Chondrocyte (in vitro differentiated cells): ENCODE measurements around the gene ACTR1A. TPM values are rescaled to one million over a fixed set of nuclear protein-coding genes. Genes with fewer than 3 reads are reported as not detected.

Source experiments
- DNase-seq: peaks from one replicate; pipeline ENCODE4 v3.0.0; 2021; ENCODE audit warnings: mixed read lengths, low spot score
- H3K27ac Mint-ChIP-seq: one replicate; pipeline ENCODE4 v1.8.0; 2021; ENCODE audit warnings: mild to moderate bottlenecking, moderate library complexity, mixed read lengths; ENCODE audit not compliant: unreplicated experiment
- H3K27me3 Mint-ChIP-seq: 2 replicates; pipeline ENCODE4 v1.8.0; 2021; ENCODE audit warnings: low read depth, mixed read lengths
- H3K36me3 Mint-ChIP-seq: 2 replicates; pipeline ENCODE4 v1.8.0; 2021; ENCODE audit warnings: low read depth, mixed read lengths
- H3K4me1 Mint-ChIP-seq: 2 replicates; pipeline ENCODE4 v1.8.0; 2021; ENCODE audit warnings: low read depth, mild to moderate bottlenecking, mixed read lengths
- H3K4me3 Mint-ChIP-seq: one replicate; pipeline ENCODE4 v1.8.0; 2021; ENCODE audit warnings: mild to moderate bottlenecking, moderate library complexity, mixed read lengths; ENCODE audit not compliant: unreplicated experiment
- H3K9me3 Mint-ChIP-seq: 2 replicates; pipeline ENCODE4 v1.8.0; 2021; ENCODE audit warnings: low read depth, mixed read lengths
- total RNA-seq: library from RNA; stranded (reverse); gene quantifications from 3 replicates; pipeline ENCODE4 v1.2.1, GENCODE V29; 2021
- TF ChIP-seq, protein P1 (sequence below): fragments of 200-600 bp; sonication (generic); IDR thresholded peaks from 2 replicates; pipeline ENCODE4 v1.5.0; 2021; ENCODE audit warnings: antibody characterized with exemption, mild to moderate bottlenecking, moderate library complexity

Gene ACTR1A
- total RNA-seq, 1 donor from 2014 or later = 128 TPM

- H3K27me3 Mint-ChIP-seq = no peaks in the 10 kb centered on the region
- no peaks in the 10 kb centered on the region for H3K9me3 Mint-ChIP-seq
- peaks cover 16% of the 10 kb centered on the region for H3K4me1 Mint-ChIP-seq
- DNase-seq = peak; percentile 33
- H3K27ac Mint-ChIP-seq = no peak overlapping the region
- TF ChIP-seq, protein P1, sequence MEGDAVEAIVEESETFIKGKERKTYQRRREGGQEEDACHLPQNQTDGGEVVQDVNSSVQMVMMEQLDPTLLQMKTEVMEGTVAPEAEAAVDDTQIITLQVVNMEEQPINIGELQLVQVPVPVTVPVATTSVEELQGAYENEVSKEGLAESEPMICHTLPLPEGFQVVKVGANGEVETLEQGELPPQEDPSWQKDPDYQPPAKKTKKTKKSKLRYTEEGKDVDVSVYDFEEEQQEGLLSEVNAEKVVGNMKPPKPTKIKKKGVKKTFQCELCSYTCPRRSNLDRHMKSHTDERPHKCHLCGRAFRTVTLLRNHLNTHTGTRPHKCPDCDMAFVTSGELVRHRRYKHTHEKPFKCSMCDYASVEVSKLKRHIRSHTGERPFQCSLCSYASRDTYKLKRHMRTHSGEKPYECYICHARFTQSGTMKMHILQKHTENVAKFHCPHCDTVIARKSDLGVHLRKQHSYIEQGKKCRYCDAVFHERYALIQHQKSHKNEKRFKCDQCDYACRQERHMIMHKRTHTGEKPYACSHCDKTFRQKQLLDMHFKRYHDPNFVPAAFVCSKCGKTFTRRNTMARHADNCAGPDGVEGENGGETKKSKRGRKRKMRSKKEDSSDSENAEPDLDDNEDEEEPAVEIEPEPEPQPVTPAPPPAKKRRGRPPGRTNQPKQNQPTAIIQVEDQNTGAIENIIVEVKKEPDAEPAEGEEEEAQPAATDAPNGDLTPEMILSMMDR = no peak
- H3K4me3 Mint-ChIP-seq = no peak overlapping the region
- peaks cover 8% of the 10 kb centered on the region for H3K36me3 Mint-ChIP-seq
These were observed 10.1 kb downstream of the ACTR1A start for GRCh38 chr10:102492344-102492939.

DNA sequence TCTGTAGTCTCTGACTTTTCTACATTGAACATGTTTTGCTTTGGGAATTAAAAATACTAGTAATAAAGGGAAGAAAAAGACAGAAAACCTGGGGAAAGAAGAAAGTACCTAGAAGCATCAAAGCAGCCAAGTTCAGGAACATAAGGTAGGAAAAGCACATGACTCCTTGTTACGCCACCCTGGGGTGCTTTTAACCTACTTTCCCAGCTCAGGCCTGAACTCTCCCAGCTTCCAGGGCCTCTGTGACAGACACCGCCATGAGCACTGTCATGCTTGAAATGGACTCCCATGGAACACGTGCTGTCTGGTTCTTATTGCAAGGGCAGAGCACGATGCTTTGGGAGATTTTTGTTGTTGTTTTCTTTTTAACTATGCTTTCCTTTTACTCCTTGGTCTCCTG is 11.4 kb downstream of the ACTR1A start:
- H3K27ac Mint-ChIP-seq = no peak overlapping the region
- TF ChIP-seq, protein P1 = no peak

DNA sequence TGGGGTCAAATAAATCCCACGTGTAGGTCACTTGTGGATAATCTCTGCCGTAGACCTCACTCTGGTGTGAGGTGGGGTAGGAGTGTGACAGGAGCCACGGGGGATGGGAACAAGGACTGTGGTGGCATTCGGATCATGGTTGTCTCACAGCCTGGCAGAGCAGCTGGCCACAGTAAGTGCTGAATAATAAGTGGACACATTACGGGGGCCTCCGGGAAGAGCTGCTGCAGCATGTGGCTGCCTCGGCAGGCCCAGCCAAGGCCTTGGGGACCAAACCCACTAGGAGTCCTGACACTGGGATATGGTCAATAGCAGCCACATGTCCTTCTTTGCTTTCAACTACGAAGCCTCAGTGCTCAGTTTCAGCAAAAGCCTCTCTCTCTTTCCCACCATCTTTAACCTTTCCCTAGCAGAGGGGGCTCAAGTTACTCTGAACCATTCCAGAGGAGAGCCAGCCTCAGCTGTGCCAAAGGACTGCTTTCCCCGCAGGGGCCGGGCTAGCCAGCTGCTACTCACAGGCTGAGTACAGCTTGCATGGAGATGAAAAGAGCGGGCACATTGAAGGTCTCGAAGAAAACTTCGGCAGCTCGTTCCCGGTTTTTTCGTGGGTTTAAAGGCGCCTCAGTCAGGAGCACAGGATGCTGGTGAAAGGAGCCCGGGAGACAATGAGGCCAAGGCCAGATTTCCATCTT is 17.3 kb downstream of the ACTR1A start:
- no peak overlapping the region for H3K27ac Mint-ChIP-seq
- TF ChIP-seq, protein P1 = no peak
- H3K9me3 Mint-ChIP-seq = no peaks in the 10 kb centered on the region
- peaks cover 41% of the 10 kb centered on the region for H3K36me3 Mint-ChIP-seq
- H3K4me1 Mint-ChIP-seq = no peaks in the 10 kb centered on the region
- no peaks in the 10 kb centered on the region for H3K27me3 Mint-ChIP-seq
- DNase-seq = peak; percentile 59
- no peak overlapping the region for H3K4me3 Mint-ChIP-seq

More for the DNA sequence above, 11.4 kb downstream of the ACTR1A start:
- no peak for DNase-seq
- Mint-ChIP-seq H3K36me3 (peaks cover 10% of the 10 kb centered on the region), H3K4me1 (peaks cover 16% of the 10 kb centered on the region), H3K9me3 (no peaks in the 10 kb centered on the region), H3K4me3 (no peak overlapping the region), H3K27me3 (no peaks in the 10 kb centered on the region)

- TF ChIP-seq, protein P1 = no peak
- Mint-ChIP-seq H3K4me1 (no peaks in the 10 kb centered on the region), H3K9me3 (no peaks in the 10 kb centered on the region), H3K27me3 (no peaks in the 10 kb centered on the region), H3K4me3 (no peak overlapping the region), H3K27ac (no peak overlapping the region), H3K36me3 (peaks cover 38% of the 10 kb centered on the region)
- DNase-seq = peak; percentile 56
These were observed 18.5 kb downstream of the ACTR1A start for GRCh38 chr10:102484021-102484420.

- DNase-seq = peak; percentile 53
- Mint-ChIP-seq H3K4me1 (no peaks in the 10 kb centered on the region), H3K4me3 (no peak overlapping the region), H3K27me3 (no peaks in the 10 kb centered on the region), H3K36me3 (peaks cover 25% of the 10 kb centered on the region), H3K27ac (no peak overlapping the region), H3K9me3 (no peaks in the 10 kb centered on the region)
- TF ChIP-seq, protein P1 = no peak
These were observed 22.1 kb downstream of the ACTR1A start for GRCh38 chr10:102480396-102480795.
